Measurements from ENCODE around the gene LMF1. TPM values are rescaled to one million over a fixed set of nuclear protein-coding genes. Genes with fewer than 3 reads are reported as not detected.

The LMF1 gene
- polyA plus RNA-seq, 1 donor: 13.9 TPM

DNA sequence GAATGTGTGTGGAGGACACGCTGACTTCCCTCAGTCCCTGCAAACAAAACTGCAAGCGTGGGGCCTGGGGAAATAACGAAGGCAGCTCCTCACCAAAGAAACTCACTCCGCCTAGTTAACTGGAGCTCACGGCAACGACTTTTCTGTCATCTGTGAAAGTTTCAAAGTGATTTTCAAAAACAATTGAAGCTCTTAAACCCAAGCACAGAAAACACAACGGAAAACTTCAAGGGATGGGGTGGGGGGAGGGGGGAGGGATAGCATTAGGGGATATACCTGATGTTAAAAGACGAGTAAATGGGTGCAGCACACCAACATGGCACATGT lies 167.1 kb downstream of the LMF1 start:
- no peak for DNase-seq

Other genes starting within 250 kb of the LMF1 start
- 15.2 TPM for gene ANTKMT, start 249.8 kb downstream of the LMF1 start, polyA plus RNA-seq (ENCODE audit: insufficient read length)
- gene CCDC78, start 244.5 kb downstream of the LMF1 start, polyA plus RNA-seq (ENCODE audit: insufficient read length): 1.4 TPM
- gene HAGHL, start 243.9 kb downstream of the LMF1 start, polyA plus RNA-seq (ENCODE audit: insufficient read length): 3.0 TPM
- 17.1 TPM for gene CIAO3, start 230.0 kb downstream of the LMF1 start, polyA plus RNA-seq (ENCODE audit: insufficient read length)
- gene MSLN, start 210.2 kb downstream of the LMF1 start, polyA plus RNA-seq (ENCODE audit: insufficient read length): 0.97 TPM
- 13.5 TPM for gene RPUSD1, start 182.6 kb downstream of the LMF1 start, polyA plus RNA-seq (ENCODE audit: insufficient read length)
- gene CHTF18, start 182.4 kb downstream of the LMF1 start, polyA plus RNA-seq (ENCODE audit: insufficient read length): 15.7 TPM
- gene GNG13, start 170.2 kb downstream of the LMF1 start, polyA plus RNA-seq (ENCODE audit: insufficient read length): not detected
- gene SOX8, start 10.8 kb upstream of the LMF1 start, polyA plus RNA-seq (ENCODE audit: insufficient read length): 43.7 TPM
- not detected for gene SSTR5, start 101.8 kb upstream of the LMF1 start, polyA plus RNA-seq (ENCODE audit: insufficient read length)
- not detected for gene C1QTNF8, start 125.3 kb upstream of the LMF1 start, polyA plus RNA-seq (ENCODE audit: insufficient read length)
- gene CACNA1H, start 182.1 kb upstream of the LMF1 start, polyA plus RNA-seq (ENCODE audit: insufficient read length): 69.6 TPM

Measured in hindlimb muscle (tissue), 1 donor.